Limb (tissue), 2 donors: ENCODE results near the gene ADAMTS8.
A peak's percentile ranks its signal among the peaks of the same experiment; 100 is the strongest.

Experiments used
- DNase-seq, 2 donors: peaks; one replicate each; pipeline ENCODE4 v3.0.0-alpha.2; 2016; ENCODE audit errors: extremely low spot score in 2 of 2

Gene ADAMTS8

GRCh38 chr11:130420478-130421198 is 7.8 kb downstream of the ADAMTS8 start:
- no peak for DNase-seq

- DNase-seq, result no peak
These were observed 9.7 kb downstream of the ADAMTS8 start for GRCh38 chr11:130418756-130419155.

- no peak for DNase-seq
These were observed 10.2 kb downstream of the ADAMTS8 start for GRCh38 chr11:130418210-130418609.

- no peak for DNase-seq
These were observed 11.5 kb downstream of the ADAMTS8 start for GRCh38 chr11:130416906-130417305.

GRCh38 chr11:130416530-130416882 is 11.9 kb downstream of the ADAMTS8 start:
- DNase-seq, result no peak

- DNase-seq, result no peak
These were observed 12.5 kb downstream of the ADAMTS8 start for GRCh38 chr11:130415731-130416529.

GRCh38 chr11:130414107-130415080 is 14.0 kb downstream of the ADAMTS8 start:
- no peak for DNase-seq

GRCh38 chr11:130413405-130414106 is 14.9 kb downstream of the ADAMTS8 start:
- DNase-seq, result no peak

- DNase-seq, result no peak
These were observed 17.2 kb downstream of the ADAMTS8 start for GRCh38 chr11:130411223-130411622.

- no peak for DNase-seq
These were observed 18.6 kb downstream of the ADAMTS8 start for GRCh38 chr11:130409594-130410388.

GRCh38 chr11:130408901-130409300 is 19.5 kb downstream of the ADAMTS8 start:
- DNase-seq, result no peak

GRCh38 chr11:130408401-130408890 is 20.0 kb downstream of the ADAMTS8 start:
- no peak for DNase-seq

- DNase-seq, result peak in 1 of 2 donors; percentile 7
These were observed 20.4 kb downstream of the ADAMTS8 start for GRCh38 chr11:130407978-130408377.

GRCh38 chr11:130405428-130405827 is 23.0 kb downstream of the ADAMTS8 start:
- DNase-seq, result no peak

- no peak for DNase-seq
These were observed 23.7 kb downstream of the ADAMTS8 start for GRCh38 chr11:130404727-130405126.

- no peak for DNase-seq
These were observed 24.4 kb downstream of the ADAMTS8 start for GRCh38 chr11:130403967-130404366.

- DNase-seq, result peak; percentile 75 to 77
These were observed 25.1 kb downstream of the ADAMTS8 start for GRCh38 chr11:130403271-130403804.

GRCh38 chr11:130402570-130402969 is 25.8 kb downstream of the ADAMTS8 start:
- no peak for DNase-seq

GRCh38 chr11:130400781-130401483 is 27.5 kb downstream of the ADAMTS8 start:
- DNase-seq, result peak in 1 of 2 donors; percentile 67
